IMR-90 (cell line): Measurements from ENCODE around the gene SPIN4. TPM values are rescaled to one million over a fixed set of nuclear protein-coding genes. Genes with fewer than 3 reads are reported as not detected.

ENCODE experiments used
- ATAC-seq: fragments of 200-7000 bp; cut with Tn5 transposase; 2 replicates; pipeline ENCODE4 v1.9.1; 2020; ENCODE audit warnings: low read depth, mild to moderate bottlenecking, moderate library complexity
- BruUV-seq: library from RNA; stranded (reverse); fragments of 400-500 nt; replicated peaks from 2 replicates; lab custom pipeline; 2021; lab: Mats Ljungman, UMichigan
- CTCF ChIA-PET: fragments of 300-600 bp; formaldehyde crosslinking; extraction: SDS; loops from one replicate; lab custom pipeline; 2021; ENCODE audit warnings: antibody characterized with exemption; lab: Yijun Ruan, JAX
- POLR2A ChIA-PET: fragments of 300-600 bp; sonication (Branson Sonifier 250); formaldehyde crosslinking; loops from one replicate; lab custom pipeline; 2022; ENCODE audit warnings: antibody characterized with exemption; ENCODE audit not compliant: unreplicated experiment; lab: Charles Lee
- DNase-seq: peaks from one replicate; pipeline ENCODE4 v3.0.0; 2013
- H2AFZ ChIP-seq: replicated peaks from 2 replicates; pipeline ENCODE3; 2013; ENCODE audit warnings: low read length, mild to moderate bottlenecking; ENCODE audit not compliant: poor library complexity
- H2AK5ac ChIP-seq: 2 replicates; pipeline ENCODE4 v1.6.1; 2013; ENCODE audit warnings: low read depth, low read length, inconsistent platforms
- H2AK9ac ChIP-seq: replicated peaks from 2 replicates; pipeline ENCODE3; 2013; ENCODE audit warnings: mild to moderate bottlenecking, low read depth, low read length, moderate library complexity; ENCODE audit not compliant: poor library complexity
- H2BK120ac ChIP-seq: 2 replicates; pipeline ENCODE4 v1.6.1; 2013; ENCODE audit warnings: low read depth, low read length, inconsistent platforms
- H2BK15ac ChIP-seq: 3 replicates; pipeline ENCODE4 v1.6.1; 2013; ENCODE audit warnings: low read depth, low read length, inconsistent platforms
- H2BK20ac ChIP-seq: 2 replicates; pipeline ENCODE4 v1.6.1; 2013; ENCODE audit warnings: low read depth, mild to moderate bottlenecking, inconsistent platforms, low read length, moderate library complexity
- H2BK5ac ChIP-seq: 2 replicates; pipeline ENCODE4 v1.6.1; 2013; ENCODE audit warnings: mild to moderate bottlenecking, low read depth, low read length, inconsistent platforms; ENCODE audit not compliant: poor library complexity, severe bottlenecking
- H3K14ac ChIP-seq: replicated peaks from 2 replicates; pipeline ENCODE4 v1.6.1; 2013; ENCODE audit warnings: low read depth, low read length, inconsistent platforms
- H3K18ac ChIP-seq: 2 replicates; pipeline ENCODE4 v1.6.1; 2013; ENCODE audit warnings: low read depth, low read length, control low read depth
- H3K23ac ChIP-seq: 2 replicates; pipeline ENCODE4 v1.6.1; 2013; ENCODE audit warnings: low read depth, low read length, inconsistent platforms
- H3K27ac ChIP-seq: 2 replicates; pipeline ENCODE4 v1.5.1; 2013; ENCODE audit warnings: mild to moderate bottlenecking, control low read depth, low read length; ENCODE audit not compliant: insufficient read depth
- H3K27me3 ChIP-seq: 2 replicates; pipeline ENCODE4 v1.6.1; 2013; ENCODE audit warnings: low read length; ENCODE audit not compliant: control insufficient read depth, insufficient read depth
- H3K36me3 ChIP-seq: 2 replicates; pipeline ENCODE4 v1.6.1; 2013; ENCODE audit warnings: low read length, mixed read lengths; ENCODE audit not compliant: control insufficient read depth, insufficient read depth
- H3K4ac ChIP-seq: 2 replicates; pipeline ENCODE4 v1.6.1; 2013; ENCODE audit warnings: low read depth, low read length, inconsistent platforms
- H3K4me1 ChIP-seq: 2 replicates; pipeline ENCODE4 v1.6.1; 2013; ENCODE audit warnings: low read length, mixed read lengths; ENCODE audit not compliant: control insufficient read depth, insufficient read depth
- H3K4me2 ChIP-seq: 2 replicates; pipeline ENCODE4 v1.6.1; 2013; ENCODE audit warnings: low read depth, mild to moderate bottlenecking, control low read depth, low read length, moderate library complexity
- H3K4me3 ChIP-seq: 2 replicates; pipeline ENCODE4 v1.5.1; 2013; ENCODE audit warnings: low read depth, mild to moderate bottlenecking, control low read depth, low read length, moderate library complexity; ENCODE audit not compliant: insufficient read depth
- H3K56ac ChIP-seq: 2 replicates; pipeline ENCODE4 v1.6.1; 2013; ENCODE audit warnings: low read length, inconsistent platforms; ENCODE audit not compliant: insufficient read depth; ENCODE audit errors: extremely low read depth
- H3K79me1 ChIP-seq, 2 experiments: 2 replicates each; pipeline ENCODE4 v1.6.1; 2013; ENCODE audit warnings: low read length in 2 of 2, inconsistent platforms in 1 of 2, low read depth in 1 of 2
- H3K9ac ChIP-seq: 2 replicates; pipeline ENCODE4 v1.6.1; 2013; ENCODE audit warnings: low read depth, low read length, control low read depth
- H3K9me1 ChIP-seq: 2 replicates; pipeline ENCODE4 v1.6.1; 2013; ENCODE audit warnings: low read length, inconsistent platforms; ENCODE audit not compliant: insufficient read depth
- H3K9me3 ChIP-seq: 2 replicates; pipeline ENCODE4 v1.6.1; 2013; ENCODE audit warnings: low read length; ENCODE audit not compliant: control insufficient read depth, insufficient read depth
- H4K20me1 ChIP-seq: 2 replicates; pipeline ENCODE4 v1.6.1; 2013; ENCODE audit warnings: low read length, inconsistent platforms; ENCODE audit not compliant: insufficient read depth
- H4K5ac ChIP-seq: 2 replicates; pipeline ENCODE4 v1.6.1; 2013; ENCODE audit warnings: mild to moderate bottlenecking, low read depth, low read length, control low read depth
- H4K8ac ChIP-seq, 2 experiments: 2 replicates each; pipeline ENCODE4 v1.6.1; 2013; ENCODE audit warnings: low read depth in 2 of 2, low read length in 2 of 2, control low read depth in 1 of 2, inconsistent platforms in 1 of 2
- H4K91ac ChIP-seq: 2 replicates; pipeline ENCODE4 v1.6.1; 2013; ENCODE audit warnings: low read depth, low read length, inconsistent platforms; ENCODE audit not compliant: insufficient read depth
- BHLHE40 ChIP-seq: fragments of 150-350 bp; IDR thresholded peaks from 2 replicates; pipeline ENCODE4 v1.6.1; 2016; ENCODE audit warnings: mild to moderate bottlenecking, low read depth, low read length
- CEBPB ChIP-seq: IDR thresholded peaks from 2 replicates; pipeline ENCODE4 v1.6.1; 2012; ENCODE audit warnings: low read depth, low read length, improper control_type of control experiment
- CHD1 ChIP-seq: IDR thresholded peaks from 2 replicates; pipeline ENCODE4 v1.6.1; 2012; ENCODE audit warnings: low read depth, low read length, improper control_type of control experiment
- CTCF ChIP-seq: conservative IDR thresholded peaks from 2 replicates; pipeline ENCODE4 v1.5.1; 2012; ENCODE audit warnings: mild to moderate bottlenecking, low read depth, low read length, improper control_type of control experiment
- ELK1 ChIP-seq: fragments of 150-350 bp; IDR thresholded peaks from 2 replicates; pipeline ENCODE4 v1.6.1; 2016; ENCODE audit warnings: low read depth, mild to moderate bottlenecking, low read length, moderate library complexity, borderline replicate concordance
- FOS ChIP-seq: fragments of 150-350 bp; IDR thresholded peaks from 2 replicates; pipeline ENCODE4 v1.6.1; 2016; ENCODE audit warnings: low read depth, low read length
- MAFK ChIP-seq: IDR thresholded peaks from 2 replicates; pipeline ENCODE4 v1.6.1; 2012; ENCODE audit warnings: low read depth, low read length, improper control_type of control experiment
- MAZ ChIP-seq: IDR thresholded peaks from 2 replicates; pipeline ENCODE4 v1.6.1; 2012; ENCODE audit warnings: low read depth, mild to moderate bottlenecking, low read length, improper control_type of control experiment, moderate library complexity, borderline replicate concordance
- MXI1 ChIP-seq: IDR thresholded peaks from 2 replicates; pipeline ENCODE4 v1.6.1; 2012; ENCODE audit warnings: low read depth, mild to moderate bottlenecking, low read length, moderate library complexity, borderline replicate concordance
- NFE2L2 ChIP-seq: fragments of 150-350 bp; IDR thresholded peaks from 2 replicates; pipeline ENCODE4 v1.6.1; 2016; ENCODE audit warnings: low read depth, mild to moderate bottlenecking, low read length
- POLR2A ChIP-seq: IDR thresholded peaks from 2 replicates; pipeline ENCODE4 v1.6.1; 2012; ENCODE audit warnings: mild to moderate bottlenecking, low read depth, low read length
- RCOR1 ChIP-seq: IDR thresholded peaks from 2 replicates; pipeline ENCODE4 v1.6.1; 2012; ENCODE audit warnings: mild to moderate bottlenecking, low read length, improper control_type of control experiment; ENCODE audit not compliant: insufficient replicate concordance
- RFX5 ChIP-seq: IDR thresholded peaks from 2 replicates; pipeline ENCODE4 v1.8.0; 2012; ENCODE audit warnings: low read depth, mild to moderate bottlenecking, low read length, moderate library complexity
- SMC3 ChIP-seq: fragments of 150-350 bp; IDR thresholded peaks from 2 replicates; pipeline ENCODE4 v1.6.1; 2016; ENCODE audit warnings: low read depth, mild to moderate bottlenecking, antibody characterized with exemption, low read length, moderate library complexity
- USF2 ChIP-seq: fragments of 150-350 bp; IDR thresholded peaks from 2 replicates; pipeline ENCODE4 v1.6.1; 2017; ENCODE audit warnings: mild to moderate bottlenecking, antibody characterized with exemption, low read length, low read depth
- WGBS, 2 experiments: methylation state at CpG; one replicate each; pipeline versions ENCODE4 v1.1.5 to v1.1.7; 2013; ENCODE audit warnings: missing lambda C conversion rate in 2 of 2; ENCODE audit not compliant: insufficient read length in 1 of 2; ENCODE audit errors: extremely low coverage in 2 of 2; 5-methylcytosine and 5-hydroxymethylcytosine counted together
- dilution Hi-C: fragments of 300-500 bp; cut with HindIII; formaldehyde crosslinking; loops from one replicate; pipeline ENCODE4 v1.14.3; 2018; ENCODE audit warnings: low sequenced_read_pairs; ENCODE audit not compliant: unreplicated experiment
- in situ Hi-C: fragments of 300-500 bp; cut with MboI; formaldehyde crosslinking; loops from 3 replicates; pipeline ENCODE4 v1.14.3; 2019; ENCODE audit warnings: low sequenced_read_pairs, inconsistent platforms, mixed read lengths
- intact Hi-C: fragments of 100-400 bp; cut with micrococcal nuclease; formaldehyde crosslinking; loops from 2 replicates; pipeline ENCODE4 v1.10.0; 2022
- polyA plus RNA-seq, 3 experiments: library from polyadenylated mRNA; depleted of rRNA; stranded (reverse); fragments of >200 nt; gene quantifications; 2 replicates each; pipeline ENCODE4 v1.2.3, GENCODE V29; 2012; ENCODE audit warnings: low replicate concordance in 1 of 3
- total RNA-seq: library from RNA; depleted of rRNA; stranded (reverse); fragments of >200 nt; gene quantifications from 2 replicates; pipeline ENCODE4 v1.2.3, GENCODE V29; 2012

SPIN4 gene
- total and polyA plus RNA-seq, 2 of the 4 experiments (the other 2 are of a cell fraction) = 2.9 to 3.2 TPM

- no peaks in the 10 kb centered on the region for H3K36me3 ChIP-seq
- H3K27me3 ChIP-seq = no peaks in the 10 kb centered on the region
- no peak overlapping the region for H4K91ac ChIP-seq
- no peaks in the 10 kb centered on the region for H3K4me1 ChIP-seq
- H3K14ac ChIP-seq = no peak overlapping the region
- no peak overlapping the region for H4K8ac ChIP-seq
- H3K4me3 ChIP-seq = no peak overlapping the region
- POLR2A ChIA-PET = no interaction called here
- in situ Hi-C loops = no loop called here
- H2AK5ac ChIP-seq = no peak overlapping the region
- no peaks in the 10 kb centered on the region for H3K9me1 ChIP-seq
- TF ChIP-seq RCOR1 (no peak), FOS (no peak), ELK1 (no peak), CHD1 (no peak), MXI1 (no peak), MAZ (no peak), RFX5 (no peak), POLR2A (no peak), CEBPB (no peak), USF2 (no peak), SMC3 (no peak), NFE2L2 (no peak), MAFK (no peak), BHLHE40 (no peak), CTCF (no peak)
- intact Hi-C loops = no loop called here
- H3K9ac ChIP-seq = no peak overlapping the region
- no peak overlapping the region for H2BK120ac ChIP-seq
- no peak overlapping the region for H2AFZ ChIP-seq
- no peak overlapping the region for H3K4ac ChIP-seq
- 0 out of 2 replicates have a peak, but pooled peaks cover 1% of the 10 kb centered on the region for H3K9me3 ChIP-seq
- H3K4me2 ChIP-seq = no peak overlapping the region
- H2BK20ac ChIP-seq = no peak overlapping the region
- H3K79me1 ChIP-seq = no peaks in the 10 kb centered on the region
- H4K5ac ChIP-seq = no peak overlapping the region
- H4K20me1 ChIP-seq = no peaks in the 10 kb centered on the region
- no TSS peak for BruUV-seq
- WGBS, 2 experiments = no CpG with 5 or more reads among the region's 2 CpGs
- no peak overlapping the region for H2BK15ac ChIP-seq
- dilution Hi-C loops = no loop called here
- no peak overlapping the region for H3K23ac ChIP-seq
- CTCF ChIA-PET = no interaction called here
- no peak overlapping the region for H2BK5ac ChIP-seq
- H2AK9ac ChIP-seq = no peak overlapping the region
- no peak overlapping the region for H3K27ac ChIP-seq
- DNase-seq = no peak
- no peak for ATAC-seq
- H3K56ac ChIP-seq = no peak overlapping the region
- no peak overlapping the region for H3K18ac ChIP-seq
Observed at GRCh38 chrX:63361494-63361893, 10.4 kb upstream of the SPIN4 start.
